GM23248 (cell line): ENCODE data around the gene TMEM181. TPM values are rescaled to one million over a fixed set of nuclear protein-coding genes. Genes with fewer than 3 reads are reported as not detected.
"Not testable (repeated sequence)": the region's sequence is repeated elsewhere in the genome, so short reads cannot be mapped to it uniquely, and the experiment has no call there.

Experiments used
- DNase-seq: peaks from one replicate; pipeline ENCODE4 v3.0.0-alpha.2; 2015
- H2AFZ ChIP-seq: fragments of 200-600 bp; sonication (generic); 2 replicates; pipeline ENCODE4 v1.6.1; 2016; ENCODE audit warnings: antibody characterized with exemption
- H3F3A ChIP-seq: fragments of 200-600 bp; sonication (generic); 2 replicates; pipeline ENCODE4 v1.6.1; 2016; ENCODE audit warnings: mild to moderate bottlenecking, antibody characterized with exemption, mixed run types; ENCODE audit not compliant: insufficient read depth
- H3K27ac ChIP-seq: fragments of 200-600 bp; sonication (generic); 2 replicates; pipeline ENCODE4 v1.5.1; 2016; ENCODE audit warnings: mild to moderate bottlenecking
- H3K27me3 ChIP-seq: fragments of 200-600 bp; sonication (generic); replicated peaks from 2 replicates; pipeline ENCODE4 v1.6.1; 2016; ENCODE audit warnings: mild to moderate bottlenecking; ENCODE audit not compliant: insufficient read depth
- H3K36me3 ChIP-seq: fragments of 200-600 bp; sonication (generic); 2 replicates; pipeline ENCODE4 v1.6.1; 2016; ENCODE audit warnings: low read depth, mild to moderate bottlenecking
- H3K4me1 ChIP-seq: fragments of 200-600 bp; sonication (generic); 2 replicates; pipeline ENCODE4 v1.6.1; 2016; ENCODE audit warnings: mild to moderate bottlenecking; ENCODE audit not compliant: insufficient read depth
- H3K4me2 ChIP-seq: fragments of 200-600 bp; sonication (generic); one replicate; pipeline ENCODE4 v1.6.1; 2016; ENCODE audit warnings: mild to moderate bottlenecking; ENCODE audit not compliant: unreplicated experiment
- H3K4me3 ChIP-seq: fragments of 200-600 bp; sonication (generic); 2 replicates; pipeline ENCODE4 v1.5.1; 2016; ENCODE audit warnings: mild to moderate bottlenecking
- H3K79me2 ChIP-seq: fragments of 200-600 bp; sonication (generic); 2 replicates; pipeline ENCODE4 v1.6.1; 2016; ENCODE audit warnings: mild to moderate bottlenecking; ENCODE audit not compliant: insufficient read depth
- H3K9ac ChIP-seq: fragments of 200-600 bp; sonication (generic); 2 replicates; pipeline ENCODE4 v1.6.1; 2016; ENCODE audit warnings: mild to moderate bottlenecking
- H3K9me2 ChIP-seq: fragments of 200-600 bp; sonication (generic); 2 replicates; pipeline ENCODE4 v1.6.1; 2016; ENCODE audit warnings: mixed run types, mild to moderate bottlenecking, moderate library complexity; ENCODE audit not compliant: insufficient read depth
- H3K9me3 ChIP-seq: fragments of 200-600 bp; sonication (generic); one replicate; pipeline ENCODE4 v1.6.1; 2017; ENCODE audit warnings: low read depth
- H4K20me1 ChIP-seq: fragments of 200-600 bp; sonication (generic); 2 replicates; pipeline ENCODE4 v1.6.0; 2016; ENCODE audit not compliant: insufficient read depth
- EZH2 ChIP-seq: fragments of 200-600 bp; sonication (generic); IDR thresholded peaks from 2 replicates; pipeline ENCODE4 v1.6.1; 2018; ENCODE audit warnings: antibody characterized with exemption, mild to moderate bottlenecking; ENCODE audit not compliant: insufficient read depth, poor library complexity, severe bottlenecking
- EZH2phosphoT487 ChIP-seq: fragments of 200-600 bp; sonication (generic); IDR thresholded peaks from 2 replicates; pipeline ENCODE4 v1.6.1; 2018; ENCODE audit warnings: antibody characterized with exemption, moderate library complexity, mild to moderate bottlenecking, low read depth; ENCODE audit not compliant: insufficient read depth
- WGBS, 2 experiments: methylation state at CpG; one replicate each; pipeline ENCODE4 v1.1.6; 2015 to 2017; ENCODE audit warnings: low lambda C conversion rate in 2 of 2, low coverage in 1 of 2; ENCODE audit errors: missing lambda C conversion rate in 2 of 2; 5-methylcytosine and 5-hydroxymethylcytosine counted together
- in situ Hi-C: fragments of 300-500 bp; cut with MboI; formaldehyde crosslinking; loops from 2 replicates; pipeline ENCODE4 v1.15.0; 2020
- polyA plus RNA-seq: library from polyadenylated mRNA; unstranded; fragments of >200 nt; fragmentation: Nextera tagmentation; extraction: Ambion mirVana; gene quantifications from 2 replicates; pipeline ENCODE4 v1.2.1, GENCODE V29; 2016
- total RNA-seq: library from RNA; depleted of rRNA; stranded (reverse); fragments of >200 nt; shearing (Covaris generic); gene quantifications from 2 replicates; pipeline ENCODE4 v1.2.3, GENCODE V29; 2014

The TMEM181 gene
- total and polyA plus RNA-seq, 2 experiments from 2014 or later, result 30.7 to 52.6 TPM

GRCh38 chr6:158519300-158519699, 40.6 kb upstream of the TMEM181 start:
- in situ Hi-C loops, result no loop called here
- Histone ChIP-seq H3K4me2 (no peak overlapping the region), H3K27me3 (no peaks in the 10 kb centered on the region), H2AFZ (no peak overlapping the region), H3K4me3 (no peak overlapping the region), H3K27ac (no peak overlapping the region), H3K9me3 (no peaks in the 10 kb centered on the region), H3K36me3 (no peaks in the 10 kb centered on the region), H3K9ac (no peak overlapping the region), H4K20me1 (no peaks in the 10 kb centered on the region), H3K4me1 (peaks cover 7% of the 10 kb centered on the region; the same call in 1 of the 2 replicates), H3K79me2 (no peaks in the 10 kb centered on the region), H3F3A (peaks cover 22% of the 10 kb centered on the region), H3K9me2 (no peaks in the 10 kb centered on the region)
- no peak for DNase-seq
- TF ChIP-seq EZH2, result no peak
- 74 to 85% methylated on average over 3 of the region's 3 CpGs for WGBS, 2 experiments

DNA sequence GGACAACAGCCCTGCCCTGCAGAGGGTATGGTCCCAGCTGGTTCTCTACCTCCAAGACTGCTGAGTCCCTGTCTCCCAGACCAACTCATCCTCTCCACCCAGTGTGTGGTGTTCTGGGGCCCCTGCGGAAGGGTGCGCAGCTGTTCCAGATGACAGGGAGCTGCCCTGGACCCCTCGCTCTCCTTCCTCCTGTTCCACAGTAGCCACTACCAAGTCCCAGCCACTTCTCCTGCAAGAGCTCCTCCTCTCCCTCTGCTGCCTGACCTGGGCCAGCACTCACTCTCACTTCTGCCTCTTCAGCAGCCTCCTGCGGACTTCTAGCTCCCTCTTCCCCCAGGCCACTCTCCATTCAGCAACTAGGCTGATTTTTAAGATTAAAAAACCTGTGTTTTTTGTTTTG, 40.1 kb upstream of the TMEM181 start:
- Histone ChIP-seq H3F3A (peaks cover 22% of the 10 kb centered on the region), H3K9me2 (no peaks in the 10 kb centered on the region), H4K20me1 (no peaks in the 10 kb centered on the region), H3K9me3 (no peaks in the 10 kb centered on the region), H3K4me2 (no peak overlapping the region), H2AFZ (no peak overlapping the region), H3K27me3 (no peaks in the 10 kb centered on the region), H3K36me3 (no peaks in the 10 kb centered on the region), H3K4me3 (no peak overlapping the region), H3K9ac (no peak overlapping the region), H3K4me1 (peaks cover 7% of the 10 kb centered on the region; the same call in 1 of the 2 replicates), H3K27ac (no peak overlapping the region), H3K79me2 (no peaks in the 10 kb centered on the region)
- TF ChIP-seq EZH2 (no peak), EZH2phosphoT487 (no peak)
- 68 to 69% methylated on average over 4 of the region's 4 CpGs for WGBS, 2 experiments
- in situ Hi-C loops, result loop anchor here (10.0 kb wide), 1 partner anchor 295 kb away; no protein-coding TSS in a partner anchor
- no peak for DNase-seq

DNA sequence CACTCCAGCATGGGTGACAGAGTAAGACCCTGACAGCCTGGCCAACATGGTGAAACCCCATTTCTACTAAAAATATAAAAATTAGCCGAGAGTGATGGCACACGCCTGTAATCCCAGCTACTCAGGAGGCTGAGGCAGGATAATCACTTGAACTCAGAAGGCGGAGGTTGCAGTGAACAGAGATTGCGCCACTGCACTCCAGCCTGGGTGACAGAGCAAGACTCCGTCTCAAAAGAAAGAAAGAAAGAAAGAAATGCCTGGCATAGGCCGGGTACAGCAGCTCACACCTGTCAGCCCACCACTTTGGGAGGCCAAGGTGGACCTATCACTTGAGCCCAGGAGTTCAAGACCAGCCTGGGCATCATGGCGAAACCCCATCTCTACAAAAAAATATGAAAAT, 38.9 kb upstream of the TMEM181 start:
- H3K36me3 ChIP-seq, H3K4me1 ChIP-seq, H3K79me2 ChIP-seq, H3K27me3 ChIP-seq, H3K27ac ChIP-seq, H4K20me1 ChIP-seq, H2AFZ ChIP-seq, H3K9ac ChIP-seq, H3K9me3 ChIP-seq, H3K4me3 ChIP-seq, H3K4me2 ChIP-seq, H3K9me2 ChIP-seq, DNase-seq: not testable (repeated sequence)
- H3F3A ChIP-seq, result peaks cover 22% of the 10 kb centered on the region
- 86 to 89% methylated on average over 7 of the region's 7 CpGs for WGBS, 2 experiments
- in situ Hi-C loops, result loop anchor here (10.0 kb wide), 1 partner anchor 296 kb away; no protein-coding TSS in a partner anchor

- H3K4me2 ChIP-seq, result no peak overlapping the region
- H3K9ac ChIP-seq, result no peak overlapping the region
- H3K36me3 ChIP-seq, result no peaks in the 10 kb centered on the region
- peaks cover 22% of the 10 kb centered on the region for H3F3A ChIP-seq
- H2AFZ ChIP-seq, result no peak overlapping the region
- H4K20me1 ChIP-seq, result no peaks in the 10 kb centered on the region
- H3K4me3 ChIP-seq, result no peak overlapping the region
- H3K27me3 ChIP-seq, result no peaks in the 10 kb centered on the region; the same call in 1 of the 2 replicates
- H3K9me3 ChIP-seq, result no peaks in the 10 kb centered on the region
- 90 to 91% methylated on average over 1 of the region's 1 CpG for WGBS, 2 experiments
- H3K79me2 ChIP-seq, result no peaks in the 10 kb centered on the region
- no peak for TF ChIP-seq EZH2
- TF ChIP-seq EZH2phosphoT487, result no peak
- in situ Hi-C loops, result loop anchor here (10.0 kb wide), 1 partner anchor 297 kb away; no protein-coding TSS in a partner anchor
- H3K9me2 ChIP-seq, result no peaks in the 10 kb centered on the region
- peaks cover 7% of the 10 kb centered on the region; the same call in 1 of the 2 replicates for H3K4me1 ChIP-seq
- DNase-seq, result no peak
- H3K27ac ChIP-seq, result no peak overlapping the region
These were observed 38.1 kb upstream of the TMEM181 start for GRCh38 chr6:158521759-158522158.

DNA sequence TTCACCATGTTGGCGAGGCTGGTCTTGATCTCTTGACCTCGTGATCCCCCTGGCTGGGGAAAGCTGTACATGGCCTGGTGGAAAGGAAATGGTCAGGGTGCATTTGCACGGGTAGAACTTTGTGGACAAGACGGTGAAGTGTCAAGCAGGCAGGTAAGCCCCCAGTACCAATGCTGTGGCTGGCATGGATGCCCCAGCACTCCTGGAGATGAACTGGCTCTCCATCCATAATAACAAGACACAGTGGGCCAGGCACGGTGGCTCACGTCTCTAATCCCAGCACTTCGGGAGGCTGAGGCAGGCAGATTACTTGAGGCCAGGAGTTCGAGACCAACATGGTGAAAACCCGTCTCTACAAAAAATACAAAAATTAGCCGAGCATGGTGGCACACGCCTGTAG, 37.3 kb upstream of the TMEM181 start:
- Histone ChIP-seq H3K4me3 (no peak overlapping the region), H3F3A (peaks cover 17% of the 10 kb centered on the region), H3K79me2 (no peaks in the 10 kb centered on the region), H2AFZ (no peak overlapping the region), H3K27ac (no peak overlapping the region), H4K20me1 (no peaks in the 10 kb centered on the region), H3K36me3 (no peaks in the 10 kb centered on the region), H3K4me1 (peaks cover 5% of the 10 kb centered on the region; the same call in 1 of the 2 replicates), H3K9me2 (no peaks in the 10 kb centered on the region), H3K9me3 (no peaks in the 10 kb centered on the region), H3K27me3 (no peaks in the 10 kb centered on the region; the same call in 1 of the 2 replicates), H3K9ac (no peak overlapping the region), H3K4me2 (no peak overlapping the region)
- in situ Hi-C loops, result loop anchor here (10.0 kb wide), 1 partner anchor 298 kb away; no protein-coding TSS in a partner anchor
- no peak for TF ChIP-seq EZH2phosphoT487
- no peak for TF ChIP-seq EZH2
- DNase-seq, result no peak
- 89 to 91% methylated on average over 11 of the region's 11 CpGs for WGBS, 2 experiments
